Upper lobe of left lung (tissue), 4 donors: ENCODE data around the gene RFX7.

ENCODE experiments used
- CTCF ChIP-seq, 6 experiments: fragments of 450-650 bp in 4 of 6; fragments of 200-600 bp in 2 of 6; sonication (generic) in 2 of 6; IDR thresholded peaks; one replicate each; pipeline ENCODE4 v1.5.1; 2016 to 2019; ENCODE audit warnings: antibody characterized with exemption in 6 of 6
- POLR2A ChIP-seq, 4 donors: fragments of 450-650 bp; IDR thresholded peaks; one replicate each; pipeline ENCODE4 v1.5.1; 2016 to 2017; ENCODE audit warnings: antibody characterized with exemption in 4 of 4, mild to moderate bottlenecking in 2 of 4
- POLR2AphosphoS5 ChIP-seq, 2 donors: sonication (generic); formaldehyde crosslinking; IDR thresholded peaks; one replicate each; pipeline ENCODE4 v1.5.1; 2017; ENCODE audit warnings: antibody characterized with exemption in 2 of 2

- no peak for TF ChIP-seq CTCF (IDR thresholded peaks at IDR 0.05)
- TF ChIP-seq POLR2A (IDR thresholded peaks at IDR 0.05): no peak
- TF ChIP-seq POLR2AphosphoS5 (IDR thresholded peaks at IDR 0.05): no peak
These were observed 1.0 kb downstream of the RFX7 start for GRCh38 chr15:56242576-56243162.
